OCI-LY3 (cell line): Measurements from ENCODE around the gene TP53AIP1.

Experiments
- EZH2phosphoT487 ChIP-seq: fragments of 200-600 bp; shearing (Covaris generic); IDR thresholded peaks from 2 replicates; pipeline ENCODE4 v1.6.1; 2018; ENCODE audit warnings: antibody characterized with exemption, mixed run types, low read depth
- TF ChIP-seq, protein P1 (sequence below): fragments of 200-600, 300-600 bp; sonication (generic); IDR thresholded peaks from 2 replicates; pipeline ENCODE4 v1.5.1; 2014; ENCODE audit warnings: antibody characterized with exemption, low read length, low read depth

DNA sequence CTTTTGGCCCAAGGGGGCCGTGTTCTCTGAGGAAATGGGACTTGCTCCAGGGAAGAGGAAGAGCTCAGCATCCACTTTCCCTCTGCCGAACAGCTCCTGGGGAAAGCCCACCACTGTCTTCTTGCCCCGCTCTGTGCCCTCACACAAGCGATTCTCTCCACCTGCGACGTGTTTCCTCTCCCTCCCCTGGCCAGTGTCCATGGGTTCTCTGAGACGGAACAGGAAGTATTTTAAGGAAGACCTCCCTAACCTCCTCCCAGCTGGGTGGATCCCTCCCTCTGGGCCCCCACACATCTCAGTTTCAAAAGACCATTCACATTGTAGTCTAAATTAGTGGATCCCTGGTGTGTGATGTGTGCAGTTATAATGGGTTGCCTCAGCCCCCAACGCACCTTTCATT is 1.6 kb downstream of the TP53AIP1 start:
- TF ChIP-seq, protein P1, sequence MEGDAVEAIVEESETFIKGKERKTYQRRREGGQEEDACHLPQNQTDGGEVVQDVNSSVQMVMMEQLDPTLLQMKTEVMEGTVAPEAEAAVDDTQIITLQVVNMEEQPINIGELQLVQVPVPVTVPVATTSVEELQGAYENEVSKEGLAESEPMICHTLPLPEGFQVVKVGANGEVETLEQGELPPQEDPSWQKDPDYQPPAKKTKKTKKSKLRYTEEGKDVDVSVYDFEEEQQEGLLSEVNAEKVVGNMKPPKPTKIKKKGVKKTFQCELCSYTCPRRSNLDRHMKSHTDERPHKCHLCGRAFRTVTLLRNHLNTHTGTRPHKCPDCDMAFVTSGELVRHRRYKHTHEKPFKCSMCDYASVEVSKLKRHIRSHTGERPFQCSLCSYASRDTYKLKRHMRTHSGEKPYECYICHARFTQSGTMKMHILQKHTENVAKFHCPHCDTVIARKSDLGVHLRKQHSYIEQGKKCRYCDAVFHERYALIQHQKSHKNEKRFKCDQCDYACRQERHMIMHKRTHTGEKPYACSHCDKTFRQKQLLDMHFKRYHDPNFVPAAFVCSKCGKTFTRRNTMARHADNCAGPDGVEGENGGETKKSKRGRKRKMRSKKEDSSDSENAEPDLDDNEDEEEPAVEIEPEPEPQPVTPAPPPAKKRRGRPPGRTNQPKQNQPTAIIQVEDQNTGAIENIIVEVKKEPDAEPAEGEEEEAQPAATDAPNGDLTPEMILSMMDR, result no peak
- TF ChIP-seq EZH2phosphoT487, result no peak
